HCT116 (cell line): ENCODE measurements around the gene NDUFAF2. TPM values are rescaled to one million over a fixed set of nuclear protein-coding genes. Genes with fewer than 3 reads are reported as not detected.
"Not testable (repeated sequence)": the region's sequence is repeated elsewhere in the genome, so short reads cannot be mapped to it uniquely, and the experiment has no call there.

Experiments
- ATAC-seq: fragments of 200-7000 bp; cut with Tn5 transposase; 2 replicates; pipeline ENCODE4 v1.9.1; 2020; ENCODE audit warnings: mild to moderate bottlenecking, moderate library complexity
- BruUV-seq: library from RNA; stranded (reverse); fragments of 400-500 nt; replicated peaks from 2 replicates; lab custom pipeline; 2021; lab: Mats Ljungman, UMichigan
- CTCF ChIA-PET: fragments of 300-600 bp; sonication (Branson Sonifier 250); formaldehyde crosslinking; loops from one replicate; lab custom pipeline; 2021; ENCODE audit warnings: antibody characterized with exemption; lab: Charles Lee
- POLR2A ChIA-PET: fragments of 300-600, 350-600 bp; sonication (Branson Sonifier 250); formaldehyde crosslinking; loops from one replicate; lab custom pipeline; 2021; ENCODE audit warnings: antibody characterized with exemption; lab: Charles Lee
- RAD21 ChIA-PET, 2 experiments: fragments of 300-600 bp; sonication (Branson Sonifier 250); formaldehyde crosslinking; loops; one replicate each; lab custom pipeline; 2023; ENCODE audit warnings: low total read pairs in 2 of 2; ENCODE audit not compliant: uncharacterized antibody in 2 of 2, unreplicated experiment in 2 of 2, low non-redundant PET in 1 of 2; lab: Charles Lee
- DNase-seq: peaks from one replicate; pipeline ENCODE4 v3.0.0-alpha.2; 2010; ENCODE audit warnings: low read depth, low spot score
- H2AFZ ChIP-seq: fragments of 200-600 bp; shearing (Covaris generic), sonication (generic); 2 replicates; pipeline ENCODE4 v1.6.1; 2017; ENCODE audit warnings: low read depth, mixed run types, mixed read lengths, antibody characterized with exemption, low read length; ENCODE audit not compliant: poor library complexity, severe bottlenecking
- H3K27ac ChIP-seq: 2 replicates; pipeline ENCODE4 v1.5.1; 2012; ENCODE audit warnings: low read depth, low read length
- H3K27me3 ChIP-seq: fragments of 200-600 bp; sonication (generic); 2 replicates; pipeline ENCODE4 v1.6.1; 2016; ENCODE audit warnings: mixed run types, low read length, mixed read lengths; ENCODE audit not compliant: insufficient read depth
- H3K36me3 ChIP-seq, 2 experiments: fragments of 200-500 bp in 1 of 2; fragments of 200-600 bp in 1 of 2; sonication (Bioruptor generic) in 1 of 2; sonication (generic) in 1 of 2; 2 replicates each; pipeline versions ENCODE4 v1.5.1 to v1.6.1; 2014 to 2016; ENCODE audit warnings: low read length in 2 of 2, inconsistent platforms in 1 of 2, mixed read lengths in 1 of 2, mixed run types in 1 of 2; ENCODE audit not compliant: insufficient read depth in 2 of 2, control insufficient read depth in 1 of 2
- H3K4me1 ChIP-seq, 2 experiments: fragments of 200-600 bp in 1 of 2; sonication (generic) in 1 of 2; 2 replicates each; pipeline versions ENCODE4 v1.5.1 to v1.6.1; 2012 to 2017; ENCODE audit warnings: low read length in 2 of 2, inconsistent platforms in 1 of 2, mild to moderate bottlenecking in 1 of 2, mixed read lengths in 1 of 2, mixed run types in 1 of 2, moderate library complexity in 1 of 2; ENCODE audit not compliant: insufficient read depth in 2 of 2, control insufficient read depth in 1 of 2
- H3K4me2 ChIP-seq: fragments of 200-600 bp; sonication (generic); 2 replicates; pipeline ENCODE4 v1.6.1; 2017; ENCODE audit warnings: mixed run types, low read length, mixed read lengths
- H3K4me3 ChIP-seq, 2 experiments: fragments of 200-600 bp in 1 of 2; sonication (generic) in 1 of 2; replicated peaks in 1 of 2; 2 replicates each; pipeline ENCODE4 v1.5.1; 2011 to 2016; ENCODE audit warnings: low read length in 2 of 2, control low read depth in 1 of 2, low read depth in 1 of 2, mild to moderate bottlenecking in 1 of 2, mixed read lengths in 1 of 2, mixed run types in 1 of 2
- H3K79me2 ChIP-seq: fragments of 200-600 bp; sonication (generic); 2 replicates; pipeline ENCODE4 v1.6.1; 2017; ENCODE audit warnings: mild to moderate bottlenecking, mixed run types, low read length, moderate library complexity, mixed read lengths; ENCODE audit not compliant: insufficient read depth
- H3K9ac ChIP-seq: fragments of 200-600 bp; sonication (generic); 2 replicates; pipeline ENCODE4 v1.6.1; 2016; ENCODE audit warnings: low read length, mixed read lengths
- H3K9me2 ChIP-seq: fragments of 200-600 bp; sonication (generic), shearing (Covaris generic); 2 replicates; pipeline ENCODE4 v1.6.1; 2017; ENCODE audit warnings: mixed run types, mild to moderate bottlenecking, moderate library complexity; ENCODE audit not compliant: insufficient read depth
- H3K9me3 ChIP-seq, 2 experiments: fragments of 200-500 bp in 1 of 2; fragments of 200-600 bp in 1 of 2; sonication (Bioruptor generic) in 1 of 2; sonication (generic) in 1 of 2; 2 replicates each; pipeline ENCODE4 v1.6.1; 2014 to 2017; ENCODE audit warnings: low read length in 2 of 2, mixed read lengths in 2 of 2, inconsistent platforms in 1 of 2, low read depth in 1 of 2, mild to moderate bottlenecking in 1 of 2, mixed run types in 1 of 2, moderate library complexity in 1 of 2; ENCODE audit not compliant: control insufficient read depth in 1 of 2, insufficient read depth in 1 of 2
- H4K20me1 ChIP-seq: fragments of 200-600 bp; sonication (generic), shearing (Covaris generic); 2 replicates; pipeline ENCODE4 v1.6.1; 2017; ENCODE audit warnings: mixed run types, mild to moderate bottlenecking, moderate library complexity; ENCODE audit not compliant: insufficient read depth
- ATF3 ChIP-seq: IDR thresholded peaks from 2 replicates; pipeline ENCODE4 v1.6.1; 2012
- CBX3 ChIP-seq: IDR thresholded peaks from 2 replicates; pipeline ENCODE4 v1.6.1; 2012; ENCODE audit warnings: low read depth
- CEBPB ChIP-seq: IDR thresholded peaks from 2 replicates; pipeline ENCODE4 v1.6.1; 2012; ENCODE audit warnings: low read depth
- CTCF ChIP-seq, 3 experiments: fragments of 200-600 bp in 1 of 3; sonication (generic) in 1 of 3; IDR thresholded peaks in 2 of 3; conservative IDR thresholded peaks in 1 of 3; 2 replicates each; pipeline ENCODE4 v1.5.1; 2012 to 2017; ENCODE audit warnings: low read depth in 2 of 3, low read length in 2 of 3, antibody characterized with exemption in 1 of 3, borderline replicate concordance in 1 of 3, control low read depth in 1 of 3, mild to moderate bottlenecking in 1 of 3, mixed read lengths in 1 of 3, mixed run types in 1 of 3, moderate library complexity in 1 of 3; ENCODE audit not compliant: insufficient read depth in 1 of 3
- EGR1 ChIP-seq: IDR thresholded peaks from 2 replicates; pipeline ENCODE4 v1.6.1; 2012; ENCODE audit warnings: low read depth
- FOSL1 ChIP-seq: IDR thresholded peaks from 2 replicates; pipeline ENCODE4 v1.6.1; 2012; ENCODE audit warnings: low read depth
- MAX ChIP-seq: IDR thresholded peaks from 2 replicates; pipeline ENCODE4 v1.6.1; 2012
- POLR2A ChIP-seq: IDR thresholded peaks from 2 replicates; pipeline ENCODE4 v1.7.0; 2011; ENCODE audit warnings: borderline replicate concordance; ENCODE audit not compliant: insufficient read depth, insufficient read length; ENCODE audit errors: extremely low read depth
- REST ChIP-seq: IDR thresholded peaks from 2 replicates; pipeline ENCODE4 v1.6.1; 2012; ENCODE audit warnings: low read depth
- SIN3A ChIP-seq: IDR thresholded peaks from 2 replicates; pipeline ENCODE4 v1.6.1; 2012; ENCODE audit warnings: low read depth
- SRF ChIP-seq: IDR thresholded peaks from 2 replicates; pipeline ENCODE4 v1.6.1; 2012; ENCODE audit warnings: low read depth
- YY1 ChIP-seq: IDR thresholded peaks from 2 replicates; pipeline ENCODE4 v1.6.1; 2011; ENCODE audit warnings: low read length, low read depth, moderate library complexity, mild to moderate bottlenecking; ENCODE audit not compliant: insufficient replicate concordance; ENCODE audit errors: extremely low read depth
- intact Hi-C: fragments of 100-400 bp; cut with micrococcal nuclease; formaldehyde crosslinking; loops from 2 replicates; pipeline ENCODE4 v1.10.0; 2022
- total RNA-seq: library from RNA; stranded (reverse); gene quantifications from one replicate; pipeline ENCODE4 v1.2.1, GENCODE V29; 2021; ENCODE audit not compliant: unreplicated experiment

NDUFAF2 gene
- total RNA-seq, 1 experiment from 2014 or later: 36.9 TPM

- no peak for ATAC-seq
- no peaks in the 10 kb centered on the region for H3K79me2 ChIP-seq
- no peak for DNase-seq
- no peaks in the 10 kb centered on the region for H3K27me3 ChIP-seq
- H3K4me2 ChIP-seq: no peak overlapping the region
- intact Hi-C loops: no loop called here
- H3K9me2 ChIP-seq: no peaks in the 10 kb centered on the region
- H2AFZ ChIP-seq: no peak overlapping the region
- CTCF ChIA-PET: no interaction called here
- no peaks in the 10 kb centered on the region for H3K4me1 ChIP-seq
- no peak overlapping the region for H3K27ac ChIP-seq
- H3K4me3 ChIP-seq: no peak overlapping the region
- RAD21 ChIA-PET: no interaction called here
- POLR2A ChIA-PET: no interaction called here
- no peaks in the 10 kb centered on the region for H4K20me1 ChIP-seq
- BruUV-seq: no TSS peak
- TF ChIP-seq REST (no peak), POLR2A (no peak), EGR1 (no peak), CBX3 (no peak), ATF3 (no peak), CTCF (IDR thresholded peaks at IDR 0.05 in 2 of 3, conservative IDR thresholded peaks at IDR 0.05 in 1 of 3; ENCODE audit: borderline replicate concordance in 1 of 3, insufficient read depth in 1 of 3, low read depth in 2 of 3, low read length in 2 of 3) (no peak), MAX (no peak), FOSL1 (no peak), CEBPB (no peak), YY1 (no peak), SIN3A (no peak), SRF (no peak)
- TF ChIP-seq, all 23 proteins: peak for 0
- no peak overlapping the region for H3K9ac ChIP-seq
- no peaks in the 10 kb centered on the region for H3K36me3 ChIP-seq
- no peaks in the 10 kb centered on the region for H3K9me3 ChIP-seq
Measured at GRCh38 chr5:61089351-61089750, 144.3 kb downstream of the NDUFAF2 start.

- BruUV-seq, ATAC-seq, H3K4me3 ChIP-seq, H3K9me3 ChIP-seq, H3K9ac ChIP-seq, CTCF ChIA-PET, intact Hi-C loops, H3K9me2 ChIP-seq, DNase-seq, H3K4me2 ChIP-seq, H3K36me3 ChIP-seq, POLR2A ChIA-PET, H3K27ac ChIP-seq, H4K20me1 ChIP-seq, H2AFZ ChIP-seq, H3K79me2 ChIP-seq, H3K4me1 ChIP-seq, RAD21 ChIA-PET, H3K27me3 ChIP-seq: not testable (repeated sequence)
Measured at GRCh38 chr5:61093046-61093771, 148.2 kb downstream of the NDUFAF2 start.
